Measurements from ENCODE around the gene CCPG1.

The CCPG1 gene

GRCh38 chr15:55318588-55319494 is 89.3 kb downstream of the CCPG1 start, which contains the start of the genes PIGB and PIGBOS1:
Gene PIGB, plus strand, starts transcription at chr15:55319222. Its CDS starts 29 bp downstream, at chr15:55319251.
Gene PIGBOS1, minus strand, starts transcription at chr15:55319123. Its CDS starts 1,331 bp downstream, at chr15:55317792.
- peak; percentile 86 for DNase-seq (ENCODE audit: low spot score)
